Glutamatergic neuron (in vitro differentiated cells): ENCODE measurements around the gene DNAH9. TPM values are rescaled to one million over a fixed set of nuclear protein-coding genes. Genes with fewer than 3 reads are reported as not detected.

Experiments
- DNase-seq: peaks from one replicate; pipeline ENCODE4 v3.0.0; 2022
- H3K27ac Mint-ChIP-seq: one replicate; pipeline ENCODE4 v1.8.0; 2020; ENCODE audit warnings: mild to moderate bottlenecking, mixed read lengths, inconsistent platforms; ENCODE audit not compliant: unreplicated experiment
- H3K27me3 Mint-ChIP-seq: one replicate; pipeline ENCODE4 v1.8.0; 2020; ENCODE audit warnings: mild to moderate bottlenecking, moderate library complexity, mixed read lengths, inconsistent platforms; ENCODE audit not compliant: unreplicated experiment
- H3K36me3 Mint-ChIP-seq: one replicate; pipeline ENCODE4 v1.8.0; 2020; ENCODE audit warnings: mild to moderate bottlenecking, mixed read lengths, inconsistent platforms; ENCODE audit not compliant: unreplicated experiment
- H3K4me1 Mint-ChIP-seq: one replicate; pipeline ENCODE4 v1.8.0; 2020; ENCODE audit warnings: mild to moderate bottlenecking, low read depth, mixed read lengths, inconsistent platforms; ENCODE audit not compliant: unreplicated experiment
- H3K4me3 Mint-ChIP-seq: one replicate; pipeline ENCODE4 v1.8.0; 2020; ENCODE audit warnings: mild to moderate bottlenecking, mixed read lengths, inconsistent platforms; ENCODE audit not compliant: unreplicated experiment
- H3K9me3 Mint-ChIP-seq: one replicate; pipeline ENCODE4 v1.8.0; 2020; ENCODE audit warnings: mild to moderate bottlenecking, moderate library complexity, mixed read lengths, inconsistent platforms; ENCODE audit not compliant: unreplicated experiment
- CTCF ChIP-seq: fragments of 200-600 bp; sonication (generic); IDR thresholded peaks from one replicate; pipeline ENCODE4 v1.5.0; 2021; ENCODE audit not compliant: partially characterized antibody, unreplicated experiment
- total RNA-seq: library from RNA; stranded (reverse); fragmentation: NEBNext Ultra II Directional; extraction: Animal tissue kit (Norgen Biotek cat#: 25700); gene quantifications from one replicate; pipeline ENCODE4 v1.2.1, GENCODE V29; 2021; ENCODE audit not compliant: unreplicated experiment

Gene DNAH9
- total RNA-seq, 1 donor from 2014 or later, result 0.86 TPM

- DNase-seq, result no peak
- H3K4me3 Mint-ChIP-seq, result no peak overlapping the region
- peaks cover 8% of the 10 kb centered on the region for H3K36me3 Mint-ChIP-seq
- TF ChIP-seq CTCF, result no peak
- no peak overlapping the region for H3K27ac Mint-ChIP-seq
- H3K4me1 Mint-ChIP-seq, result peaks cover 6% of the 10 kb centered on the region
- H3K9me3 Mint-ChIP-seq, result no peaks in the 10 kb centered on the region
- H3K27me3 Mint-ChIP-seq, result no peaks in the 10 kb centered on the region
Observed at GRCh38 chr17:11744696-11745095, 146.4 kb downstream of the DNAH9 start.

GRCh38 chr17:11747441-11747840 is 149.2 kb downstream of the DNAH9 start:
- H3K27ac Mint-ChIP-seq, result no peak overlapping the region
- no peak for TF ChIP-seq CTCF
- no peak for DNase-seq
- no peaks in the 10 kb centered on the region for H3K9me3 Mint-ChIP-seq
- H3K36me3 Mint-ChIP-seq, result peaks cover 8% of the 10 kb centered on the region
- peaks cover 6% of the 10 kb centered on the region for H3K4me1 Mint-ChIP-seq
- no peak overlapping the region for H3K4me3 Mint-ChIP-seq
- no peaks in the 10 kb centered on the region for H3K27me3 Mint-ChIP-seq

- no peak for DNase-seq
- H3K27ac Mint-ChIP-seq, result no peak overlapping the region
- H3K9me3 Mint-ChIP-seq, result peaks cover 1% of the 10 kb centered on the region
- H3K4me1 Mint-ChIP-seq, result no peaks in the 10 kb centered on the region
- no peaks in the 10 kb centered on the region for H3K36me3 Mint-ChIP-seq
- no peak for TF ChIP-seq CTCF
- peaks cover 2% of the 10 kb centered on the region for H3K27me3 Mint-ChIP-seq
- H3K4me3 Mint-ChIP-seq, result no peak overlapping the region
Observed at GRCh38 chr17:11757815-11758214, 159.5 kb downstream of the DNAH9 start.

GRCh38 chr17:11768106-11768505 is 169.8 kb downstream of the DNAH9 start:
- Mint-ChIP-seq H3K9me3 (no peaks in the 10 kb centered on the region), H3K36me3 (no peaks in the 10 kb centered on the region), H3K4me3 (no peak overlapping the region), H3K27ac (no peak overlapping the region), H3K4me1 (peaks cover 6% of the 10 kb centered on the region), H3K27me3 (peaks cover 8% of the 10 kb centered on the region)
- TF ChIP-seq CTCF, result no peak
- DNase-seq, result no peak

- no peak for TF ChIP-seq CTCF
- no peak overlapping the region for H3K27ac Mint-ChIP-seq
- no peak overlapping the region for H3K4me3 Mint-ChIP-seq
- no peak for DNase-seq
- H3K36me3 Mint-ChIP-seq, result no peaks in the 10 kb centered on the region
- peaks cover 8% of the 10 kb centered on the region for H3K27me3 Mint-ChIP-seq
- H3K9me3 Mint-ChIP-seq, result no peaks in the 10 kb centered on the region
- H3K4me1 Mint-ChIP-seq, result peaks cover 6% of the 10 kb centered on the region
Observed at GRCh38 chr17:11768981-11769380, 170.7 kb downstream of the DNAH9 start.
